Activated CD4-positive, CD25-positive, alpha-beta regulatory T cell (primary cell): ENCODE results near the gene NXNL1.
A peak's percentile ranks its signal among the peaks of the same experiment; 100 is the strongest.
"Not testable (repeated sequence)": the region's sequence is repeated elsewhere in the genome, so short reads cannot be mapped to it uniquely, and the experiment has no call there.

Experiments used
- DNase-seq, 4 experiments: peaks; one replicate each; lab custom pipeline; 2025; lab: John Stamatoyannopoulos, UW

NXNL1 gene

GRCh38 chr19:17486545-17487240 lies 26.0 kb upstream of the NXNL1 start:
- DNase-seq, result no peak

- DNase-seq, result no peak
Observed at GRCh38 chr19:17484520-17485185, 23.9 kb upstream of the NXNL1 start.

- DNase-seq, result no peak
Observed at GRCh38 chr19:17483605-17484002, 22.9 kb upstream of the NXNL1 start.

GRCh38 chr19:17482877-17483604 lies 22.3 kb upstream of the NXNL1 start:
- no peak for DNase-seq

- no peak for DNase-seq
Observed at GRCh38 chr19:17481986-17482385, 21.3 kb upstream of the NXNL1 start.

GRCh38 chr19:17479325-17479791 lies 18.6 kb upstream of the NXNL1 start:
- DNase-seq, result no peak

- no peak for DNase-seq
Observed at GRCh38 chr19:17475541-17476115, 14.9 kb upstream of the NXNL1 start.

- DNase-seq, result not testable (repeated sequence)
Observed at GRCh38 chr19:17475011-17475540, 14.3 kb upstream of the NXNL1 start.

GRCh38 chr19:17473041-17473440 lies 12.3 kb upstream of the NXNL1 start:
- DNase-seq, result no peak

GRCh38 chr19:17471410-17472125 lies 10.8 kb upstream of the NXNL1 start:
- DNase-seq, result no peak

- peak; percentile 63 to 77 (median 72) for DNase-seq
Observed at GRCh38 chr19:17470068-17470841, 9.5 kb upstream of the NXNL1 start, which contains the start of gene SLC27A1. Gene SLC27A1 (plus strand): TSS chr19:17470524. CDS start chr19:17470541, 17 bp downstream.

GRCh38 chr19:17469481-17470067 lies 8.8 kb upstream of the NXNL1 start:
- DNase-seq, result peak; percentile 78 to 93 (median 86)

- no peak for DNase-seq
Observed at GRCh38 chr19:17469092-17469480, 8.4 kb upstream of the NXNL1 start.

GRCh38 chr19:17468302-17469091 lies 7.8 kb upstream of the NXNL1 start:
- no peak for DNase-seq

- DNase-seq, result no peak
Observed at GRCh38 chr19:17467471-17468301, 7.0 kb upstream of the NXNL1 start.

- DNase-seq, result no peak
Observed at GRCh38 chr19:17466487-17466850, 5.7 kb upstream of the NXNL1 start.

GRCh38 chr19:17458970-17459369 lies 1.8 kb downstream of the NXNL1 start:
- DNase-seq, result no peak

GRCh38 chr19:17457616-17458015 lies 3.1 kb downstream of the NXNL1 start:
- DNase-seq, result no peak

- no peak for DNase-seq
Observed at GRCh38 chr19:17456127-17456526, 4.6 kb downstream of the NXNL1 start.
